Kidney epithelial cell (primary cell): ENCODE measurements around the gene PPM1M. TPM values are rescaled to one million over a fixed set of nuclear protein-coding genes. Genes with fewer than 3 reads are reported as not detected.

ENCODE experiments used
- DNase-seq: peaks from one replicate; pipeline ENCODE4 v3.0.0-alpha.2; 2010; ENCODE audit warnings: low read depth
- H3K27me3 ChIP-seq: 2 replicates; pipeline ENCODE4 v1.6.0; 2011; ENCODE audit warnings: low read length; ENCODE audit not compliant: control insufficient read depth, insufficient read depth
- H3K36me3 ChIP-seq: 2 replicates; pipeline ENCODE4 v1.5.1; 2011; ENCODE audit warnings: low read length; ENCODE audit not compliant: control insufficient read depth, insufficient read depth
- H3K4me3 ChIP-seq: 2 replicates; pipeline ENCODE4 v1.5.1; 2011; ENCODE audit warnings: low read depth, mild to moderate bottlenecking, control low read depth, low read length
- total RNA-seq: library from RNA; depleted of rRNA; stranded (reverse); fragments of >200 nt; gene quantifications from 2 replicates; pipeline ENCODE4 v1.2.3, GENCODE V29; 2015
- TF ChIP-seq, protein P1 (sequence below): IDR thresholded peaks from 2 replicates; pipeline ENCODE4 v1.5.1; 2011; ENCODE audit warnings: mild to moderate bottlenecking, moderate library complexity, low read length, control low read depth, inconsistent platforms; ENCODE audit not compliant: insufficient read depth, poor library complexity, severe bottlenecking

PPM1M gene
- total RNA-seq, 1 donor from 2014 or later, result 6.1 TPM

DNA sequence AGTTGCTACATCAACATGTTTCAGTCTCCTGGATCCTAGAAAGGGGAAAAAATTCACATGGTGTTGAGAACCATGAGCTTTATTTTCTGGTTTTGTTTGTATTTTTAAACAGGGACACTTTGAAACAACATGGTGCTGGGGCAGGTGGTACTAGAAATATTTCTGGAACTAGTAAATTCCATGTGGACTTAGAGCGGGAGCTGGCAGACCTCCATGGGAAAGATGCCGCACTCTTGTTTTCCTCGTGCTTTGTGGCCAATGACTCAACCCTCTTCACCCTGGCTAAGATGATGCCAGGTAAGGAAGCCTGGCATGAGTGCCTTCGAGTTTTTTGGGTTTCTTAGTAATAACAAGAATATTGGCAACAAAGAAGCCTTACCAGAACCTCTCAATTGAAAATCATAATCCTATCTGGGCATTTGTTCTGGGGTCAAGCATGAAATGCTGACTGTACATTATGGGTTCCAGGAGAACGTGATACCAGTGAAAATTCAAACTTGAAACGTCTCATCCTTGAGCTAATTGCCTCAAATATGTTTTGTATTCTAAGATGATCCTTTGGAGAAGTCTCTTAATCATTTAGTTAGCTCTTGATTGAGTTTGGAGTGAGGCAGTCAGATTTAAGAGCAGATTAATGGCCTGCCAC is 39.7 kb upstream of the PPM1M start:
- peaks cover 3% of the 10 kb centered on the region for H3K36me3 ChIP-seq
- no peak overlapping the region for H3K4me3 ChIP-seq
- H3K27me3 ChIP-seq, result no peaks in the 10 kb centered on the region
- DNase-seq, result no peak
- TF ChIP-seq, protein P1, sequence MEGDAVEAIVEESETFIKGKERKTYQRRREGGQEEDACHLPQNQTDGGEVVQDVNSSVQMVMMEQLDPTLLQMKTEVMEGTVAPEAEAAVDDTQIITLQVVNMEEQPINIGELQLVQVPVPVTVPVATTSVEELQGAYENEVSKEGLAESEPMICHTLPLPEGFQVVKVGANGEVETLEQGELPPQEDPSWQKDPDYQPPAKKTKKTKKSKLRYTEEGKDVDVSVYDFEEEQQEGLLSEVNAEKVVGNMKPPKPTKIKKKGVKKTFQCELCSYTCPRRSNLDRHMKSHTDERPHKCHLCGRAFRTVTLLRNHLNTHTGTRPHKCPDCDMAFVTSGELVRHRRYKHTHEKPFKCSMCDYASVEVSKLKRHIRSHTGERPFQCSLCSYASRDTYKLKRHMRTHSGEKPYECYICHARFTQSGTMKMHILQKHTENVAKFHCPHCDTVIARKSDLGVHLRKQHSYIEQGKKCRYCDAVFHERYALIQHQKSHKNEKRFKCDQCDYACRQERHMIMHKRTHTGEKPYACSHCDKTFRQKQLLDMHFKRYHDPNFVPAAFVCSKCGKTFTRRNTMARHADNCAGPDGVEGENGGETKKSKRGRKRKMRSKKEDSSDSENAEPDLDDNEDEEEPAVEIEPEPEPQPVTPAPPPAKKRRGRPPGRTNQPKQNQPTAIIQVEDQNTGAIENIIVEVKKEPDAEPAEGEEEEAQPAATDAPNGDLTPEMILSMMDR, result no peak

DNA sequence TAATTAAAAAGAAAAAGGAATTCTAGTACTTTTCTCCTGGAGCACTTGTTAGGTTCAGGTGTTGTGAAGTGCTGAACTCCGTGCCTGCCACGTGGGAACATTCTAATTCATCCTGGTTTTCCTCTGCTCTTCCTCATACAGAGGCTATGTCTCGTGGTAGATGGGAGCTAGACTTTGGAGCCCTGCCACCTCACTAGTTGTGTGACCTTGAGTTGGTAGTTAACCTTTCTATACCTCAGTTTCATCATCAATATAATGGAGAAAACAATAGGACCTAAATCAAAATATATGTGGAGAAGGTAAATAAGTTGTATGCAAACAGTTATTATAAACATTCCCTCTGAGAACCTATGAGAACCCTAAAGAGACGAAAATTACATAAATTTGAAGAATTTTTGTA is 37.0 kb upstream of the PPM1M start:
- no peaks in the 10 kb centered on the region for H3K27me3 ChIP-seq
- peaks cover 2% of the 10 kb centered on the region for H3K36me3 ChIP-seq
- DNase-seq, result no peak
- H3K4me3 ChIP-seq, result no peak overlapping the region
- TF ChIP-seq, protein P1, result no peak

DNA sequence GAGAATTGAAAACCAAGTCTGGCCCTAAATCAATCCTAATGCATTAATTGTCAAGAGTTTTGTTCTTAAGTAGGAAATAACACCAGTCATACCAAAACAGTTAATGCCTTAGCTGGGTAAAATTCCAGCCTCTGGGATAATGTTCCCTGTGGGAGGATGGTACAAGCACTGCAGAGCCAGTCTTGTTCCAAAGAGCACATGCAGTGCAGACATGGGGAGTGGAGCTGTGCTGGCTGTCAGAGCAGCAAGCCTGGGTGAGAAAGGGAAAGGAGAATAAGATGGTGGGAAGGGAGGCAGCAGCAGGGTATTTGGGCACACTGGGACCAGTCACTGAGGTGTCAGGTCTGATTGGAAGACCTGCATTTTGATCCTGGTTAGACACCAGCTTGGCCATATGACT is 35.5 kb upstream of the PPM1M start:
- no peak for DNase-seq
- Histone ChIP-seq H3K27me3 (no peaks in the 10 kb centered on the region), H3K4me3 (no peak overlapping the region), H3K36me3 (peaks cover 2% of the 10 kb centered on the region)
- TF ChIP-seq, protein P1, result no peak

DNA sequence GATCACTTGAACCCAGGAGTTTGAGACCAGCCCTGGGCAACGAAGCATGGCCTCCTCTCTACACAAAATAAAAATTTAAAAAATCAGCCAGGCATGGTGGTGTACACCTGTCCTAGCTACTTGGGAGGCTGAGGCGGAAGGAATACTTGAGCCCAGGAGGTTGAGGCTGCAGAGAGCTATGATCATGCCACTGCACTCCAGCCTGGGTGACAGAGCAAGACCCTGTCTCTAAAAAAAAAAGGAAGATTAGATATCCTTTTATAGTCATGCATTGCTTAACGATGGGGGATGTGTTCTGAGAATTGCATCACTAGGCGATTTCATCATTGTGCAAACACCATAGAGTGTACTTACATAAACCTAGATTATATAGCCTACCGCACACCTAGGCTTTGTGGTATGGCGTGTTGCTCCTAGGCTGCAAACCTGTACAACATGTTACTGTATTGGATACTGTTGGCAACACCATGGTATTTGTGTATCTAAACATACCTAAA is 35.0 kb upstream of the PPM1M start:
- TF ChIP-seq, protein P1, result no peak
- H3K4me3 ChIP-seq, result no peak overlapping the region
- H3K27me3 ChIP-seq, result no peaks in the 10 kb centered on the region
- no peak for DNase-seq
- peaks cover 2% of the 10 kb centered on the region for H3K36me3 ChIP-seq

DNA sequence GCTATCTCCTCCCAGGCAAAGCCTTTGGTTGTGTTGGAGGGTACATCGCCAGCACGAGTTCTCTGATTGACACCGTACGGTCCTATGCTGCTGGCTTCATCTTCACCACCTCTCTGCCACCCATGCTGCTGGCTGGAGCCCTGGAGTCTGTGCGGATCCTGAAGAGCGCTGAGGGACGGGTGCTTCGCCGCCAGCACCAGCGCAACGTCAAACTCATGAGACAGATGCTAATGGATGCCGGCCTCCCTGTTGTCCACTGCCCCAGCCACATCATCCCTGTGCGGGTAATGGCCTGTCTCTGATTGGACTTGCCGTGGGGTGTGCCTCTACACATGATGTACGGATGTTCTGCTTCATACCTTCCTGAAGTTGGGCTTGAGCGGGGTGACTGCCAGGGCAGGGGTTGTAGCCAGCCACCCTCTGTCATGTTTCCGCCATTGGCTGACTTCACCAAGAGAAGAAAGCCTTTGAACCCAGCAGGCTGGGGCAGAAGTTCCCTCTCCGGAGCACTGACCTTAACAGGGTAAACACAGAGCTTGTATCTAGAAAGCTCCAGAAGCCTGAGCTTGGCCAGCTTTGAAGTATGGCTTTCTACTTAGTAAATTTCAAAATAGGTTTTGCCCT is 34.2 kb upstream of the PPM1M start:
- Histone ChIP-seq H3K4me3 (no peak overlapping the region), H3K27me3 (no peaks in the 10 kb centered on the region), H3K36me3 (peaks cover 2% of the 10 kb centered on the region)
- TF ChIP-seq, protein P1, result no peak
- no peak for DNase-seq

DNA sequence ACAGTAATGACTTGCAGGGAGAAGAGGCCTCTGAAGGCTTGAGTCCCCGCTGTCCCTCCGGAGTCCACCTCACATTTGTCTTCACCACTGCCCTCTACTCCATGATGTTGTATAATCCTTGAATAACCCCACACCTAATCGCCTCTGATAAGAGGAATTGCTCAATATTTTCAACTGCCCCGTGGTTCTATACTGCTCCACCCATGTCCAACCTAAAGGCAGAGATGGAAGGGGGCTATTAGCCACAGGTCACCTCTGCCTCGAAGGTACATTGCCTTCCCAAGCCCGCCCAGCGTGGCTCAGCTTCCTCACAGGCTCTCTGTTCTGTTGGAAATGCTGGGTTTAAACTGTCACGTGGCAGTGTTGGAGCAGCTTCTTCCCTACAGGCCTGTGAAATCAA is 32.6 kb upstream of the PPM1M start:
- TF ChIP-seq, protein P1, result no peak
- no peak for DNase-seq
- Histone ChIP-seq H3K27me3 (no peaks in the 10 kb centered on the region), H3K36me3 (peaks cover 2% of the 10 kb centered on the region), H3K4me3 (no peak overlapping the region)
